GM21737 (cell line): Measurements from ENCODE around the gene CAPN8.

Source experiments
- ATAC-seq: cut with Tn5 transposase; IDR thresholded peaks from one replicate; pipeline ENCODE4 v1.9.1; 2021; ENCODE audit warnings: mild to moderate bottlenecking, moderate library complexity; ENCODE audit not compliant: unreplicated experiment

The CAPN8 gene

GRCh38 chr1:223657978-223658377 is 7.5 kb downstream of the CAPN8 start:
- no peak for ATAC-seq

GRCh38 chr1:223654083-223654482 is 11.4 kb downstream of the CAPN8 start:
- ATAC-seq: no peak

- no peak for ATAC-seq
Measured at GRCh38 chr1:223653431-223653830, 12.1 kb downstream of the CAPN8 start.

- ATAC-seq: no peak
Measured at GRCh38 chr1:223653015-223653414, 12.5 kb downstream of the CAPN8 start.

- ATAC-seq: no peak
Measured at GRCh38 chr1:223652436-223652941, 13.0 kb downstream of the CAPN8 start.

- no peak for ATAC-seq
Measured at GRCh38 chr1:223651291-223651991, 14.1 kb downstream of the CAPN8 start.

- no peak for ATAC-seq
Measured at GRCh38 chr1:223650465-223650864, 15.0 kb downstream of the CAPN8 start.

- no peak for ATAC-seq
Measured at GRCh38 chr1:223649222-223649621, 16.3 kb downstream of the CAPN8 start.

- no peak for ATAC-seq
Measured at GRCh38 chr1:223647249-223647648, 18.3 kb downstream of the CAPN8 start.

GRCh38 chr1:223645903-223646302 is 19.6 kb downstream of the CAPN8 start:
- no peak for ATAC-seq

- no peak for ATAC-seq
Measured at GRCh38 chr1:223642237-223642636, 23.3 kb downstream of the CAPN8 start.

- ATAC-seq: no peak
Measured at GRCh38 chr1:223641523-223642039, 23.9 kb downstream of the CAPN8 start.

- ATAC-seq: no peak
Measured at GRCh38 chr1:223639331-223639749, 26.2 kb downstream of the CAPN8 start.

- ATAC-seq: no peak
Measured at GRCh38 chr1:223635236-223635635, 30.3 kb downstream of the CAPN8 start.

- ATAC-seq: no peak
Measured at GRCh38 chr1:223634423-223634822, 31.1 kb downstream of the CAPN8 start.

- ATAC-seq: no peak
Measured at GRCh38 chr1:223631956-223632355, 33.5 kb downstream of the CAPN8 start.

- no peak for ATAC-seq
Measured at GRCh38 chr1:223631473-223631872, 34.0 kb downstream of the CAPN8 start.

- ATAC-seq: no peak
Measured at GRCh38 chr1:223629126-223629457, 36.4 kb downstream of the CAPN8 start.

GRCh38 chr1:223628233-223629125 is 37.0 kb downstream of the CAPN8 start:
- ATAC-seq: no peak

GRCh38 chr1:223622132-223622842 is 43.2 kb downstream of the CAPN8 start:
- ATAC-seq: no peak

- ATAC-seq: peak; percentile 72
Measured at GRCh38 chr1:223621312-223621734, 44.2 kb downstream of the CAPN8 start.
